Fibroblast of pulmonary artery (primary cell): Measurements from ENCODE around the gene AGO1.
A peak's percentile ranks its signal among the peaks of the same experiment; 100 is the strongest.
"Not testable (repeated sequence)": the region's sequence is repeated elsewhere in the genome, so short reads cannot be mapped to it uniquely, and the experiment has no call there.

ENCODE experiments used
- DNase-seq: peaks from one replicate; pipeline ENCODE4 v3.0.0-alpha.2; 2010; ENCODE audit warnings: low read depth
- H3K4me3 ChIP-seq: replicated peaks from 2 replicates; pipeline ENCODE4 v1.5.1; 2011; ENCODE audit warnings: low read depth, mild to moderate bottlenecking, control low read depth, low read length, moderate library complexity
- CTCF ChIP-seq: IDR thresholded peaks from 2 replicates; pipeline ENCODE4 v1.5.1; 2011; ENCODE audit warnings: mild to moderate bottlenecking, control low read depth, low read length, inconsistent platforms; ENCODE audit errors: missing control alignments

The AGO1 gene

DNA sequence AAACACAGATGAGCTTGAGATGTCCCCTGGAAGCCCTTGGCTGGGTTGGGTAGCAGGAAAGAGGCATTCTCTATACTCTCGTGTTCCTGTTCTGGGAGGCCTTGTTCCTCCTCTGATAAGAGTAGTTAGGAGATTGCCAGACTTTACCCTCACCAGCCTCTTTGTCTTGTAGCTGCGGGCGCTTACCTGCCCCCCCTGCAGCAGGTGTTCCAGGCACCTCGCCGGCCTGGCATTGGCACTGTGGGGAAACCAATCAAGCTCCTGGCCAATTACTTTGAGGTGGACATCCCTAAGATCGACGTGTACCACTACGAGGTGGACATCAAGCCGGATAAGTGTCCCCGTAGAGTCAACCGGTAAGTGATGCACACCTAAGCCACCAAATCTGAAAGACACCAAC, 5.2 kb downstream of the AGO1 start:
- TF ChIP-seq CTCF = no peak
- H3K4me3 ChIP-seq = no peak overlapping the region
- DNase-seq = no peak

GRCh38 chr1:35888981-35889380, 6.0 kb downstream of the AGO1 start:
- not testable (repeated sequence) for DNase-seq, H3K4me3 ChIP-seq

DNA sequence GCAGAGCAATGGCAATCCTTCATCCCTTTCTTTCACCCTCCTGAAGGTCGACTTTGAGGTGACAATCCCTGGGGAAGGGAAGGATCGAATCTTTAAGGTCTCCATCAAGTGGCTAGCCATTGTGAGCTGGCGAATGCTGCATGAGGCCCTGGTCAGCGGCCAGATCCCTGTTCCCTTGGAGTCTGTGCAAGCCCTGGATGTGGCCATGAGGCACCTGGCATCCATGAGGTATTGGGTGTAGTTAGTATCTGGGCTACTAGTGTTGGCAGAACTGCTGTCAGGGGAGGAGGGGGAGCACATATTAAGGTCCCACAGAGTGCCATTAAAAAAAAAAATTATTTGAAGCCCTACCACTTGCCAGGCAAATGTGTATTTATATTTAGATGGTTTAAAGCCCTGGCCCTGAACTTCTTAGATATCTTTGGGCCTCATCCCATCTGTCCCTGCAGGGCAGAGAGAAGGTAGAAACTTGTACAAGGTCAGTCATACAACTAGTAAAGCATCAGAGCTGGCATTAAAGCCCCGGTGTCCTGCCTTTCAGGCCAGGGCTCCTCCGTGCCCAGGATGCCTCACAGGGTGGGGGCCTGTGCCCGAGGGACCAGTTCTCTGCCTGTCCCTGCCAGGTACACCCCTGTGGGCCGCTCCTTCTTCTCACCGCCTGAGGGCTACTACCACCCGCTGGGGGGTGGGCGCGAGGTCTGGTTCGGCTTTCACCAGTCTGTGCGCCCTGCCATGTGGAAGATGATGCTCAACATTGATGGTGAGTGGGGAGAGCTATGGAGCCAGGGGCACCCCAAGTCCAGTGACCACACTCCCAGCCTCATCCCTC, 10.3 kb downstream of the AGO1 start:
- no peak overlapping the region for H3K4me3 ChIP-seq
- TF ChIP-seq CTCF = no peak
- no peak for DNase-seq

DNA sequence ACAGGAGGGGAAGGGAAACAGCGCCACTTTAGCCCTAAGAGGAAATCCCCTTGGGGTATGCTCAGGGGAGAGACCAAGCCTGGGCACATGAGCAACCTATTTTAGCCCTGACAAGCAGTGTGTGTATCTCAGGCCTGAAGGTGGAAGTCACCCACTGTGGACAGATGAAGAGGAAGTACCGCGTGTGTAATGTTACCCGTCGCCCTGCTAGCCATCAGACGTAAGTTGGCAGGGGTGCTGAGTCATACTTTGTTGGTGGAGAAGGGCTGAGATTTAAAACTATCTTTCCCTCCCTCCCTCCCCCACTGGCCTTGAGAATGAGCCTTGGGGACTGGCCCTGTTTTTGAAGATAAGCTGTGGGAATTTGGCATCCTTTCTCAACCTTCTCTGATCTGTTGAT, 11.2 kb downstream of the AGO1 start:
- TF ChIP-seq CTCF = no peak
- H3K4me3 ChIP-seq = no peak overlapping the region
- DNase-seq = peak; percentile 66

- no peak for TF ChIP-seq CTCF
- DNase-seq = no peak
- no peak overlapping the region for H3K4me3 ChIP-seq
Measured at GRCh38 chr1:35894656-35895055, 11.6 kb downstream of the AGO1 start.

GRCh38 chr1:35899941-35900340, 16.9 kb downstream of the AGO1 start:
- no peak overlapping the region for H3K4me3 ChIP-seq
- no peak for DNase-seq
- peak; percentile 29 for TF ChIP-seq CTCF

DNA sequence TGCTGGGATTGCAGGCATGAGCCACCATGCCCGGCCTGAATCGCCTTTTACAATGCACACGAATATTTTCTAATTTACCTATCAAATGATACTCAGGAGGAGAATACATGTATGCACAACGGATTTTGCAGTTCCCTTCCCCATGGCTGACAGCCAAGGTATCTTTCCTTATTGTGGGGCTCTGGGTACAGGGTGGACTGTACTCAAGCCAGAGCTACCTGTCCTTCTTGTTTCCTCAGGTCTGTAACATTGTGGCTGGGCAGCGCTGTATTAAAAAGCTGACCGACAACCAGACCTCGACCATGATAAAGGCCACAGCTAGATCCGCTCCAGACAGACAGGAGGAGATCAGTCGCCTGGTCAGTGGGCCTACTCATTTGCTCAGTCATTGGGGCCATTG, 18.2 kb downstream of the AGO1 start:
- no peak for TF ChIP-seq CTCF
- no peak overlapping the region for H3K4me3 ChIP-seq
- DNase-seq = no peak
